Stomach (tissue), 9 donors: ENCODE data around the gene ARHGEF39. TPM values are rescaled to one million over a fixed set of nuclear protein-coding genes. Genes with fewer than 3 reads are reported as not detected.

Experiments
- DNase-seq, 2 donors: peaks; one replicate each; pipeline versions ENCODE4 v3.0.0 to v3.0.0-alpha.2; 2013 to 2019
- H3K27ac ChIP-seq, 5 donors: fragments of 200-600 bp in 4 of 5; sonication (generic) in 4 of 5; one replicate each; pipeline ENCODE4 v1.5.1; 2013 to 2019; ENCODE audit warnings: mild to moderate bottlenecking in 1 of 5, moderate library complexity in 1 of 5
- H3K27me3 ChIP-seq, 3 donors: fragments of 200-600 bp; sonication (generic); one replicate each; pipeline ENCODE4 v1.5.1; 2017 to 2019; ENCODE audit warnings: mixed run types in 1 of 3
- H3K36me3 ChIP-seq, 4 donors: fragments of 200-600 bp; sonication (generic); 1 replicate in 3 of 4; 2 replicates in 1 of 4; pipeline ENCODE4 v1.5.1; 2016 to 2019
- H3K4me1 ChIP-seq, 4 donors: fragments of 200-600 bp; sonication (generic); one replicate each; pipeline ENCODE4 v1.5.1; 2016 to 2019
- H3K4me3 ChIP-seq, 4 donors: fragments of 200-600 bp; sonication (generic) in 3 of 4; one replicate each; pipeline ENCODE4 v1.5.1; 2016 to 2019; ENCODE audit warnings: mild to moderate bottlenecking in 1 of 4
- H3K9me3 ChIP-seq, 4 donors: fragments of 200-600 bp; sonication (generic); one replicate each; pipeline ENCODE4 v1.5.1; 2016 to 2019
- EP300 ChIP-seq: sonication (generic); formaldehyde crosslinking; IDR thresholded peaks from one replicate; pipeline ENCODE4 v1.6.1; 2017; ENCODE audit warnings: antibody characterized with exemption
- POLR2A ChIP-seq, 4 donors: fragments of 450-650 bp; IDR thresholded peaks; one replicate each; pipeline ENCODE4 v1.6.1; 2016; ENCODE audit warnings: antibody characterized with exemption in 4 of 4, control low read depth in 2 of 4, mild to moderate bottlenecking in 1 of 4, moderate library complexity in 1 of 4
- POLR2AphosphoS5 ChIP-seq, 3 donors: sonication (generic); formaldehyde crosslinking; IDR thresholded peaks; one replicate each; pipeline ENCODE4 v1.6.1; 2016; ENCODE audit warnings: antibody characterized with exemption in 3 of 3
- WGBS, 5 donors: extraction: QIAGEN DNeasy Blood & Tissue Kit in 3 of 5; methylation state at CpG; one replicate each; pipeline versions ENCODE4 v1.1.5 to v1.1.7; 2013 to 2018; 5-methylcytosine and 5-hydroxymethylcytosine counted together
- intact Hi-C: fragments of 100-400 bp; cut with DNase I; formaldehyde crosslinking; loops from one replicate; pipeline ENCODE4 v1.15.1; 2023; ENCODE audit warnings: low total_unique reads
- polyA plus RNA-seq, 3 donors: library from polyadenylated mRNA; stranded (reverse); fragments of 200-250 nt; gene quantifications; one replicate each; pipeline ENCODE4 v1.2.3, GENCODE V29; 2013
- total RNA-seq, 5 donors: library from RNA; depleted of rRNA; stranded (reverse); fragments of >200 nt; gene quantifications; one replicate each; pipeline versions ENCODE4 v1.1.0 to v1.2.3, GENCODE V29; 2014 to 2016
- TF ChIP-seq, protein P1 (sequence below), 7 experiments: fragments of 450-650 bp in 4 of 7; fragments of 200-600 bp in 3 of 7; sonication (generic) in 3 of 7; IDR thresholded peaks; one replicate each; pipeline ENCODE4 v1.5.1; 2016 to 2019; ENCODE audit warnings: antibody characterized with exemption in 7 of 7, control low read depth in 2 of 7, mild to moderate bottlenecking in 1 of 7
- donor health status: healthy with polysubstance abuse.
- donor health status: Bipolar disorder and iron deficiency.
- donor health status: healthy.

Gene ARHGEF39
- total and polyA plus RNA-seq, 8 donors = 1.8 to 58.3 (median 3.8) TPM

DNA sequence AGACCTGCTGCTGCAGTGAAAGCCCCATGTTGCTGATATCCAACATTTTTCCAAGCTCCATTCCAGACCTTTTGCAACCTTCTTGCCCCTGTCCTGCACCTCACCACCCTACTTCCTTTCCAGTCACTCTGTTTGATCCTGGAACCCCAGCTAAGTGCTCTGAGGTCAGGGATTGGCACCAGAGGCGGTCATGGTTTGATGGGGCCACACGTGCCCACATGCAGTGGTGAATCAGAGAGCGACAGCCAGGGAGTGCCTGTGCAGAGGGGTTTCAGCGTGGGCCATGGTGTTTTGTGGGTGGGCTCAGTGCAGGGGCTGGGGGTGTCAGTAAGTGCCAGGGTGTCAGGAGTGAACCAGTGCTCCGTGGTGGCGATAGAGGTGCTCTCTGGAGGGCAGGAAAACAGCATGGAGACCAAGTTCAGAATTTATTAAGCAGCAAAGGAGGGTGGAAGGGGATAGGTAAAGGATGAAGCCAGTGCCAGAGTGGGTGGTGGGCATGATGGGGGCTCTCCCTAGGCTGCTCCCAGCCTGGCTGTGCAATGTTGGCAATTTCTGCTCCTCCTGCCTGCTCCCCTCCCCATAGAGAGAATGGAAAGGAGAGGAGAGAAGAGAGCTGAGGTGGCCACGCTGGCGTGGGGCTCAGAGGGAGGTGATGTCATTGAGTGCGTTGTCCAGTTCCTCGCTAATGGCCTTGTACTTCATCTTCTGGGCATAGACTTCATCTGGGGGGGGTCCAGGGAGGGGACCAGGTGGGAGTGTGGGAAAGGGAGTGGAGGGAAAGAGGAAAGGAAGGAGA lies 17.7 kb upstream of the ARHGEF39 start:
- intact Hi-C loops = no loop called here
- H3K9me3 ChIP-seq = no peaks in the 10 kb centered on the region
- peaks cover 19 to 97% (median 64%) of the 10 kb centered on the region in 4 donors for H3K4me1 ChIP-seq
- peak overlapping the region in 1 of 4 donors; percentile 67 for H3K4me3 ChIP-seq
- H3K36me3 ChIP-seq = peaks cover 36 to 69% (median 50%) of the 10 kb centered on the region in 4 donors
- WGBS, 5 donors = 59 to 83% (median 67%) methylated on average over 10 of the region's 10 CpGs
- TF ChIP-seq, protein P1, sequence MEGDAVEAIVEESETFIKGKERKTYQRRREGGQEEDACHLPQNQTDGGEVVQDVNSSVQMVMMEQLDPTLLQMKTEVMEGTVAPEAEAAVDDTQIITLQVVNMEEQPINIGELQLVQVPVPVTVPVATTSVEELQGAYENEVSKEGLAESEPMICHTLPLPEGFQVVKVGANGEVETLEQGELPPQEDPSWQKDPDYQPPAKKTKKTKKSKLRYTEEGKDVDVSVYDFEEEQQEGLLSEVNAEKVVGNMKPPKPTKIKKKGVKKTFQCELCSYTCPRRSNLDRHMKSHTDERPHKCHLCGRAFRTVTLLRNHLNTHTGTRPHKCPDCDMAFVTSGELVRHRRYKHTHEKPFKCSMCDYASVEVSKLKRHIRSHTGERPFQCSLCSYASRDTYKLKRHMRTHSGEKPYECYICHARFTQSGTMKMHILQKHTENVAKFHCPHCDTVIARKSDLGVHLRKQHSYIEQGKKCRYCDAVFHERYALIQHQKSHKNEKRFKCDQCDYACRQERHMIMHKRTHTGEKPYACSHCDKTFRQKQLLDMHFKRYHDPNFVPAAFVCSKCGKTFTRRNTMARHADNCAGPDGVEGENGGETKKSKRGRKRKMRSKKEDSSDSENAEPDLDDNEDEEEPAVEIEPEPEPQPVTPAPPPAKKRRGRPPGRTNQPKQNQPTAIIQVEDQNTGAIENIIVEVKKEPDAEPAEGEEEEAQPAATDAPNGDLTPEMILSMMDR (IDR thresholded peaks at IDR 0.05) = no peak
- TF ChIP-seq POLR2AphosphoS5 (IDR thresholded peaks at IDR 0.05) = peak in 2 of 3 donors; percentile 6 to 28
- H3K27me3 ChIP-seq = no peaks in the 10 kb centered on the region
- H3K27ac ChIP-seq = peak overlapping the region; percentile 10 to 97 (median 92)
- no peak for DNase-seq

DNA sequence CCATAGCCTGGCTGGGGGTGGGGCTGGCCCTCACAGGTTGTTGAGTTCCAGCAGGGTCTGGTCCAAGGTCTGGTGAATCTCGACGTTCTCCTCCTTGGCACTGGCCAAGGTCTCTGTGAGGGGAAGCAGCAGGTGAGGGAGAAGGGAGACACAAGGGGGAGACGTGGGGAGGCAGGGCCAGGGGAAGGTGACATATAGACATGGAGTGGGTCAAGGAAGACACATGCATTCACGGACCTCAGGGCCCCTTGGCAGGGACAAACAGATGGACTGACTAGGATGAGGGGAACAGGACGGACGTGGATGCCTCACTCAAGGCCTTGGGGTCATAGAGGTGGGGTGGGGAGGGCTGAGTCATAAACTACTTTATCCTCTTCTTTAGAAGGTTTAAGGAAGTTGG lies 17.1 kb upstream of the ARHGEF39 start:
- H3K36me3 ChIP-seq = peaks cover 36 to 64% (median 45%) of the 10 kb centered on the region in 4 donors
- intact Hi-C loops = no loop called here
- no peaks in the 10 kb centered on the region for H3K9me3 ChIP-seq
- DNase-seq = no peak
- H3K27ac ChIP-seq = peak overlapping the region; percentile 22 to 97 (median 92)
- H3K27me3 ChIP-seq = no peaks in the 10 kb centered on the region
- peaks cover 19 to 97% (median 61%) of the 10 kb centered on the region in 4 donors for H3K4me1 ChIP-seq
- TF ChIP-seq POLR2AphosphoS5 (IDR thresholded peaks at IDR 0.05) = peak in 1 of 3 donors; percentile 34
- TF ChIP-seq POLR2A (IDR thresholded peaks at IDR 0.05) = no peak
- no peak overlapping the region for H3K4me3 ChIP-seq
- WGBS, 5 donors = 57 to 69% (median 63%) methylated on average over 6 of the region's 6 CpGs

DNA sequence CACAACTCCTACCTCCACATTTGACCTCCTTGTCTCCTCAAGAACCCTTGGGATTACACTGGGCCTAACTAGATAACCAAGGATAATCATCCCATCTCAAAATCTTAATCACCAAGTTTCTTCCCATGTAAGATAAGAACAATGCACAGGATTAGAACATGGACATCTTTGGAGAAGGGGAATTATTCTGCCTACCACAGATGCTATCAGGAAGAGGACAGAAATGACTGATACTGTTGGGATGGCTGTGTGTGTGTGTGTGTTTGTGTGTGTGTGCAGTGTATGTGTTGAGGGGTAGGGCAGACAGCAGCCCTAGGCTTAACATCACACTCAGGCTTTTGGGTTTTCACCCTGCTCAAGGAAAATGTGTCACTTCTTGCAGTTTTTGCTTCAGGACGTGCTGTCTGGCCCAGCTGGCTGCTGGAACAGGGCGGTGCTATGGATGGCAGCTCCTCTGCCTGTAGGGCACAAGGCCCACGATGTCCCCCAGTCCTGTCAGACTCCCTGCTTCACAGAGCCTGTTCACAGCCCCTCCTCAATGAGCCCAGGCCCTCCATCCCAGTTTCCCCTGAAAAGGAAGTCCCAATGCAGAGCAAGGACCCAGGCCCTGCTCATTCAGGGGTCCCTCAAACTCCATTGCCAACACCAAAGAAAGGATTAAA lies 16.5 kb upstream of the ARHGEF39 start:
- intact Hi-C loops = no loop called here
- TF ChIP-seq POLR2A (IDR thresholded peaks at IDR 0.05) (no peak), POLR2AphosphoS5 (IDR thresholded peaks at IDR 0.05) (peak in 2 of 3 donors; percentile 2 to 44)
- Histone ChIP-seq H3K27ac (peak overlapping the region; percentile 22 to 97 (median 92)), H3K4me1 (peaks cover 22 to 97% (median 60%) of the 10 kb centered on the region in 4 donors), H3K4me3 (no peak overlapping the region), H3K27me3 (peaks cover 0 to under 1% (median 0%) of the 10 kb centered on the region in 3 donors), H3K36me3 (peaks cover 36 to 64% (median 42%) of the 10 kb centered on the region in 4 donors), H3K9me3 (no peaks in the 10 kb centered on the region)
- no peak for DNase-seq
- 50 to 74% (median 67%) methylated on average over 3 of the region's 3 CpGs for WGBS, 5 donors

DNA sequence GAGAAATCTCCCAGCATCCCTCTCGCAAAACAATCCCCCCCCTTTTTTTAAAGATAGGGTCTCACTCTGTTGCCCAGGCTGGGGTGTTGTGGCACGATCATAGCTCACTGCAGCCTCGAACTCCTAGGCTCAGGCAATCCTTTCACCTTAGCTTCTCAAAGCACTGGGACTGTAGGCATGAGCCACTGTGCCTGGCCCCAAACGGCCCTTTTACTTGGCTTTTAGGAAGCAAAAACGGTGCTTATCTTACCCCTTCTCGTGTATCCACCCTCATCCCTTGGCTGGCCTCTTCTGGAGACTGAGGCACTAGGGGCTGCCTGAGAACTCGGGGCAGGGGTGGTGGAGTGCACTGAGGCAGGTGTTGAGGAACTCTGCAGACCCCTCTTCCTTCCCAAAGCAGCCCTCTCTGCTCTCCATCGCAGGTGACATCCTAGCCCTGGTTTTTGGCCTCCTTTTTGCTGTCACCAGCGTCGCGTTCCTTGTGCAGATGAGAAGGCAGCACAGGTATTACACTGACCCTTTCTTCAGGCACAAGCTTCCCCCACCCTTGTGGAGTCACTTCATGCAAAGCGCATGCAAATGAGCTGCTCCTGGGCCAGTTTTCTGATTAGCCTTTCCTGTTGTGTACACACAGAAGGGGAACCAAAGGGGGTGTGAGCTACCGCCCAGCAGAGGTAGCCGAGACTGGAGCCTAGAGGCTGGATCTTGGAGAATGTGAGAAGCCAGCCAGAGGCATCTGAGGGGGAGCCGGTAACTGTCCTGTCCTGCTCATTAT lies 15.5 kb upstream of the ARHGEF39 start:
- peaks cover 28 to 97% (median 61%) of the 10 kb centered on the region in 4 donors for H3K4me1 ChIP-seq
- DNase-seq = peak; percentile 68 to 78
- H3K36me3 ChIP-seq = peaks cover 32 to 56% (median 36%) of the 10 kb centered on the region in 4 donors
- H3K9me3 ChIP-seq = no peaks in the 10 kb centered on the region
- H3K4me3 ChIP-seq = peak overlapping the region in 1 of 4 donors; percentile 6
- intact Hi-C loops = no loop called here
- TF ChIP-seq POLR2A (IDR thresholded peaks at IDR 0.05) (no peak), EP300 (no peak), POLR2AphosphoS5 (IDR thresholded peaks at IDR 0.05) (peak in 2 of 3 donors; percentile 67 to 77)
- TF ChIP-seq, protein P1 (IDR thresholded peaks at IDR 0.05) = no peak
- 28 to 48% (median 32%) methylated on average over 15 of the region's 15 CpGs for WGBS, 5 donors
- H3K27me3 ChIP-seq = peaks cover 0 to 10% (median 0%) of the 10 kb centered on the region in 3 donors
- H3K27ac ChIP-seq = peak overlapping the region; percentile 49 to 97 (median 92)
